Uterus (tissue), 4 donors: ENCODE results near the gene RGS9. TPM values are rescaled to one million over a fixed set of nuclear protein-coding genes. Genes with fewer than 3 reads are reported as not detected.

Source experiments
- DNase-seq, 2 donors: peaks; one replicate each; pipeline ENCODE4 v3.0.0-alpha.2; 2019 to 2020
- H3K27ac ChIP-seq, 2 donors: fragments of 200-600 bp; sonication (generic); 1 replicate in 1 of 2; 2 replicates in 1 of 2; pipeline ENCODE4 v1.5.1; 2016 to 2018
- H3K27me3 ChIP-seq, 2 donors: fragments of 200-600 bp; sonication (generic); one replicate each; pipeline ENCODE4 v1.5.1; 2018 to 2019; ENCODE audit warnings: control low read depth in 1 of 2
- H3K36me3 ChIP-seq, 2 donors: fragments of 200-600 bp; sonication (generic); one replicate each; pipeline ENCODE4 v1.5.1; 2019; ENCODE audit warnings: control low read depth in 1 of 2
- H3K4me1 ChIP-seq, 2 donors: fragments of 200-600 bp; sonication (generic); one replicate each; pipeline ENCODE4 v1.5.1; 2018 to 2019; ENCODE audit warnings: control low read depth in 1 of 2
- H3K4me3 ChIP-seq, 2 donors: fragments of 200-600 bp; sonication (generic); 1 replicate in 1 of 2; 2 replicates in 1 of 2; pipeline ENCODE4 v1.5.1; 2018 to 2019; ENCODE audit warnings: mild to moderate bottlenecking in 1 of 2
- H3K9me3 ChIP-seq, 2 donors: fragments of 200-600 bp; sonication (generic); one replicate each; pipeline ENCODE4 v1.5.1; 2019; ENCODE audit warnings: control low read depth in 1 of 2
- POLR2A ChIP-seq, 2 donors: fragments of 450-650 bp; IDR thresholded peaks; one replicate each; pipeline ENCODE4 v1.6.1; 2016; ENCODE audit warnings: antibody characterized with exemption in 2 of 2, mild to moderate bottlenecking in 1 of 2, moderate library complexity in 1 of 2
- intact Hi-C: fragments of 100-400 bp; cut with DNase I; formaldehyde crosslinking; loops from one replicate; pipeline ENCODE4 v1.15.1; 2023; ENCODE audit warnings: low total_unique reads
- total RNA-seq, 4 donors: library from RNA; depleted of rRNA in 3 of 4; stranded (reverse); fragments of >200 nt in 3 of 4; gene quantifications; one replicate each; pipeline versions ENCODE4 v1.1.0 to v1.2.4, GENCODE V29; 2014 to 2023
- TF ChIP-seq, protein P1 (sequence below), 4 experiments: fragments of 200-600 bp in 2 of 4; fragments of 450-650 bp in 2 of 4; sonication (generic) in 2 of 4; IDR thresholded peaks; one replicate each; pipeline ENCODE4 v1.5.1; 2016 to 2019; ENCODE audit warnings: antibody characterized with exemption in 4 of 4, mild to moderate bottlenecking in 2 of 4, moderate library complexity in 1 of 4
- donor health status: DM: yes; HTN: yes; CAD: no.

Gene RGS9
- total RNA-seq, 4 donors from 2014 or later = 3.5 to 19.1 (median 6.9) TPM

DNA sequence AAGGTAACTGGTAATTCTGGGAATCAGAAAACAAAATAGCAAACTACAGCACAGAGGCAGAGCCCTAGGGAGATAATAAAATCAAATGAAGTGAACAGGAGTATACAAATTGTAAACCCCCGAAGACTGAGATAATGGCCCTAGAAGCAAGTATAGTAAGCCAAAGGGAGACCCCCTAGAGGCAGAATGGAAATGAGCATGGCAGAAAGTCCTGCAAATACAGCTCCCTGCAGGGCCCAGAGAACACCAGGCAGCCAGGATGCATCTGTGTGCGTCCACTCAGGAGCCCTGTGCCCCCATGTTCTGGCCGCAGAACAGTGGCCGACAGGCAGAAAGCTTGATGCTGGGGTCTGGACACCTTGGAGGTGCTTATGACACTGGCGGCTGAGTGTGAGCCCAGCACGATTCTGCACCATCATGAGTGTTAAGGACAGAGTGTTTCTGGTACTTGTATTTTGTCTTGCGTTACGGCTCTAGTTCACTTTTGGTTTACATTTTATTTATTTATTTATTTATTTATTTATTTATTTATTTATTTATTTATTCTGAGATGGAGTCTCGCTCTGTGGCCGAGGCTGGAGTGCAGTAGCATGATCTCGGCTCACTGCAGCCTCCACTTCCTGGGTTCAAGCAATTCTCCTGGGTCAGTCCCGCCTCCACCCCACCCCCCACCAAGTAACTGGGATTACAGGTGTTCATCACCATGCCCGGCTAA is 48.7 kb downstream of the RGS9 start:
- TF ChIP-seq, protein P1, sequence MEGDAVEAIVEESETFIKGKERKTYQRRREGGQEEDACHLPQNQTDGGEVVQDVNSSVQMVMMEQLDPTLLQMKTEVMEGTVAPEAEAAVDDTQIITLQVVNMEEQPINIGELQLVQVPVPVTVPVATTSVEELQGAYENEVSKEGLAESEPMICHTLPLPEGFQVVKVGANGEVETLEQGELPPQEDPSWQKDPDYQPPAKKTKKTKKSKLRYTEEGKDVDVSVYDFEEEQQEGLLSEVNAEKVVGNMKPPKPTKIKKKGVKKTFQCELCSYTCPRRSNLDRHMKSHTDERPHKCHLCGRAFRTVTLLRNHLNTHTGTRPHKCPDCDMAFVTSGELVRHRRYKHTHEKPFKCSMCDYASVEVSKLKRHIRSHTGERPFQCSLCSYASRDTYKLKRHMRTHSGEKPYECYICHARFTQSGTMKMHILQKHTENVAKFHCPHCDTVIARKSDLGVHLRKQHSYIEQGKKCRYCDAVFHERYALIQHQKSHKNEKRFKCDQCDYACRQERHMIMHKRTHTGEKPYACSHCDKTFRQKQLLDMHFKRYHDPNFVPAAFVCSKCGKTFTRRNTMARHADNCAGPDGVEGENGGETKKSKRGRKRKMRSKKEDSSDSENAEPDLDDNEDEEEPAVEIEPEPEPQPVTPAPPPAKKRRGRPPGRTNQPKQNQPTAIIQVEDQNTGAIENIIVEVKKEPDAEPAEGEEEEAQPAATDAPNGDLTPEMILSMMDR (IDR thresholded peaks at IDR 0.05) = no peak
- TF ChIP-seq POLR2A (IDR thresholded peaks at IDR 0.05) = no peak
- intact Hi-C loops = no loop called here

DNA sequence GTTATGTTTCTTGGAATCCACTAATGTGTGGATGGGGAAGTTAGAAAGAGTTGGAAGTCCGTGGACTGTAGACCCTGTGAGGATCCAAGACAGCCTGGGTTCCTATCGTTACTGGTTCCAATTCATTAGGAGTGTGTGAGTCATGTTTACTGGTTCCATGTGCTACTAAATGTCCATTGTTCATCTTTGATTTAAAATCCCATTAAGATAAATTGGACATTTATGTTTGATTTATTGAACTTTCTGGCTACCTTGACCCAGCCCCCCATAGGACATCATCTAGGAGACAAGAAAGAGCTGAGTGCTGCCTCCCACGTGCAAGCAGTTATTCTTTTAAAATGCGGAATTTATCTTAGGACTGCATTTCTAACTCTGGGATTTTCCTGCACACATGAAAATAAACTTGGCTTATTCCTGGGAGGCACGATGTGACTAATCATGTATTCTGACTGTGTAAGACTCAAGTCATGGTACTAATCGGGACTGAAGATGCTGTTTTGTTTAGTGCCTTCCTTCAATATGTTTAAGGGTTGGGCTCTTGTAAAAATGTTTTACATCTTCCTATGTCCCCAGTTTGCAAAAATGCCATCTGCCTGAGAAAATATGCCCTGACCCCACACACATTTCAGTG is 53.4 kb downstream of the RGS9 start:
- H3K4me3 ChIP-seq = no peak overlapping the region
- no peaks in the 10 kb centered on the region for H3K36me3 ChIP-seq
- H3K27me3 ChIP-seq = no peaks in the 10 kb centered on the region
- H3K9me3 ChIP-seq = no peaks in the 10 kb centered on the region
- TF ChIP-seq POLR2A (IDR thresholded peaks at IDR 0.05) = no peak
- TF ChIP-seq, protein P1 (IDR thresholded peaks at IDR 0.05) = no peak
- no peak overlapping the region for H3K27ac ChIP-seq
- no peak for DNase-seq
- no peaks in the 10 kb centered on the region for H3K4me1 ChIP-seq
- intact Hi-C loops = no loop called here

More for the DNA sequence above, 48.7 kb downstream of the RGS9 start:
- Histone ChIP-seq H3K36me3 (no peaks in the 10 kb centered on the region), H3K4me3 (no peak overlapping the region), H3K9me3 (no peaks in the 10 kb centered on the region), H3K27ac (no peak overlapping the region), H3K4me1 (no peaks in the 10 kb centered on the region), H3K27me3 (no peaks in the 10 kb centered on the region)
- no peak for DNase-seq

DNA sequence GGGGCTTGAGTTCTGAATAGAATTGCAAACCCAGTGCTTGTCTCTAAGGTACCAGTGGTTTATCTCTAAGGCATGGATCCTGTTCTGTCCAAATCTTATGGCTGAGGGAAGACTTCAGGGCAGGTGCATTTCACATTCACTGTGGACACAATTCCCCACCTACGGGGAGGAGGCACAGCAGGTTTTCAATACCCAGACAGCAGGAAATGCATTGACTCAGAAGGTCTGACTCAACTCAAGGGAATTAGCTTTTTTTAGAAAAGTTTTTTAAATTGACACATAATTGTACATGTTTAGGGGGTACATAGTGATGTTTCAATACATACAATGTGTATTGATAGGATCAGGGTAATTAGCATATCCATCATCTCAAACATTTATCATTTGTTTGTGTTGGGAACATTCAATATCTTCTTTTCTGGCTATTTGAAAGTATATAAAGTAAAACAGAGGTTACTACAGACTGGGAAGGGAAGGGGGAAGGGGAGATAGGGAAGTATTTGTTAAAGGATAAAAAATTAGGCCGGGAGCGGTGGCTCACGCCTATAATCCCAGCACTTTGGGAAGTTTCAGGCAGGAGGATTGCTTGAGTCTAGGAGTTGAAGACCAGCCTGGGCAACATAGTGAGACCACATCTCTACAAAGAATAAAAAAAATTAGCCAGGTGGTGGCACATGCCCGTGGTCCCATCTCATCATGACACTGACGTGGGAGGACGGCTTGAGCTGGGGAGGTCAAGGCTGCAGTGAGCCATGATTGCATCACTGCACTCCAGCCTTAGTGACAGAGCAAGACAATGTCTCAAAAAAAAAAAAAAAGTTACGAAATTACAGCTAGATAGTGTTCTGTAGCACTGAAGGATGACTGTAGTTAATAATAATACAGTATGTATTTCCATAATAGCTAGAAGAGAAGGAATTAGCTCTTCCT is 54.9 kb downstream of the RGS9 start:
- Histone ChIP-seq H3K27me3 (no peaks in the 10 kb centered on the region), H3K4me3 (no peak overlapping the region), H3K27ac (no peak overlapping the region), H3K4me1 (no peaks in the 10 kb centered on the region), H3K36me3 (no peaks in the 10 kb centered on the region), H3K9me3 (no peaks in the 10 kb centered on the region)
- TF ChIP-seq, protein P1 (IDR thresholded peaks at IDR 0.05) = no peak
- TF ChIP-seq POLR2A (IDR thresholded peaks at IDR 0.05) = no peak
- intact Hi-C loops = no loop called here
- DNase-seq = no peak

DNA sequence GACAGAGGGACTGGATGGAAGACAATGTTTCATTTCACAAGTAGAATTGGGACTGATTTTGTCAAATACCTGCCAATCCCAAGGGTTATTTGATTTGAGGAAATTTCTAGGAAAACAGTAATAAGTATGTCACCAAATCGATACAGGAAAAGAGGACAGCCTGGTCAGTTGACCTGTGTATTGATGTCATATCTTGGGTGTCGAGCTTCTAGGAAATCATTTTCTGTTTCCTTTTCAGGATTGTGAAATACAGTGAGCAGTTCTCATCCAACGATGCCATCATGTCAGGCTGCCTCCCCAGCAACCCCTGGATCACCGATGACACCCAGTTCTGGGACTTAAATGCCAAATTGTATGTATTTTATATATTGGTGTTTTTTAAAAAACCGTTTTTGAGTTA is 56.1 kb downstream of the RGS9 start:
- Histone ChIP-seq H3K27me3 (no peaks in the 10 kb centered on the region), H3K9me3 (no peaks in the 10 kb centered on the region), H3K27ac (no peak overlapping the region), H3K4me1 (no peaks in the 10 kb centered on the region), H3K36me3 (no peaks in the 10 kb centered on the region), H3K4me3 (no peak overlapping the region)
- no peak for TF ChIP-seq POLR2A (IDR thresholded peaks at IDR 0.05)
- TF ChIP-seq, protein P1 (IDR thresholded peaks at IDR 0.05) = no peak
- intact Hi-C loops = no loop called here
- DNase-seq = no peak
